ENCODE measurements around the gene SDK2. TPM values are rescaled to one million over a fixed set of nuclear protein-coding genes. Genes with fewer than 3 reads are reported as not detected.

Gene SDK2
- polyA plus RNA-seq, 10 donors = 19.4 to 32.3 (median 25.3) TPM

DNA sequence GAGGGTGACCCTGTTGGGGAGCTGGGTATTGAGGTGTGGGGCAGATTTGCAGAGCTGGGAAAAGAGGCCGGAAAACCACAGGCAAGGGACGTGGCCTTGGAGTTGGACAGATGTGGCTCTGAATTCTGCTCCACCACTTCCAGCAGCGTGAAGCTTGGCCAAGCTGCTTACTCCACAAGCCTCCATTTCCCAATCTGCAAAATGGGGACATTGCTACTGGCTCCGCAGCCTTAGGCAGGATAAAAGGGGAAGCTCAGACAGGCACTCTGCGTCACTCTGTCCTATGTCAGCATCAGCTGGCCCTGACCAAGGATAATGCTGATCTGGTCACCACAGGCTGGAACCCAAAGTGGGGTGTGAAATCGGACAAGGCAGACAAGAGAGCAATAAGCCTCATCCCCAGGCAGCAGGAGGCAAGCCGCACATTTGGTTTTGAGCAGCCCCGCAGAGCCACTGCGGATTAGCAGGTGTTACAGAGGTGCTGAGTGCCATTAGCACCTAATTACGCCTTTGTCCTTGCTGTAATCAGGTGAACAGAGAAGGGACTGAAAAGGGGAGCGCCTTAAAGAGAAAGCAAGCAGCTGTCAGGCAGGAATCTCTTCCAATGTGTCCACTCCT is 54.8 kb downstream of the SDK2 start:
- no peak for DNase-seq

DNA sequence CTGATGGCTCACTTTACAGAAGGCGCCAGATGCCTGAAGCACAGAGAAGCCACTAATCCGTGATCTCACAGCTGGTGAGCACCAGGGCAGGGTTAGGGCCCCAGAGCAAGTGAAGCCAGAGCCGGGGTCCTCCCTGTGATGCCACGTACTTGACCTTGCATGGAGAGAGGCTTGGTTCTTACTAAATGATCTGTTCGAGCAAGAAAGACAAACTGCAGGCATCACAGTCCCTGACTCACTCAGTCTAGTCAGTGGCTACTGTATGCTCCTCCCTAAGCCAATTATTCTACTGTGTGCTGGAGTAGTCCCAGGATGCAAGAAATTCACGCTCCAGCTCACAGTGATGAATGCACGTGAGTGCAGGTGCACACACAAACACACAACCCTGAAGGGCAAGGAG is 55.4 kb downstream of the SDK2 start:
- DNase-seq = no peak

DNA sequence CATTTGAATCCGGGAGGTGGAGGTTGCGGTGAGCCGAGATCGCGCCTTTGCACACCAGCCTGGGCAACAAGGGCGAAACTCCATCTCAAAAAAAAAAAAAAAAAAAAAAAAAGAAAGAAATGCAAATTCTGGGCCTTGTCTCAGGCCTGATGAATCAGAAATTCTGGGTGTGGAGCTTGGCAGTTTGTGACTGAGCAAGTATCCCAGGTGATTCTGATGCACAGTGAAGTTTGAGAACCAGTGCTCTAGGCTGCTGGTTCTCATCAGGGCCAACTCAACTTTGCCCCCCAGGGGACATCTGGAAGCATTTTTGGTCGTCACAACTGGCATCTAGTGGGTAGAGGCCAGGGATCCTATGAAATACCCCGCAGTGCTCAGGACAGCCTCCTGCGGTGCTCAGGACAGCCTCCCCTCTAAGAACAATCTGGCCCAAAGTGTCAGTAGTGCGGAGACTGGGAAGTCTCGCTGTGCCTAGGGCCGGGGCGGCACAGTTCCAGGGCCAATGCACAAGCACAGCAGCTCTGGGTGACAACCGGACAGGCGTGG is 55.9 kb downstream of the SDK2 start:
- no peak for DNase-seq

DNA sequence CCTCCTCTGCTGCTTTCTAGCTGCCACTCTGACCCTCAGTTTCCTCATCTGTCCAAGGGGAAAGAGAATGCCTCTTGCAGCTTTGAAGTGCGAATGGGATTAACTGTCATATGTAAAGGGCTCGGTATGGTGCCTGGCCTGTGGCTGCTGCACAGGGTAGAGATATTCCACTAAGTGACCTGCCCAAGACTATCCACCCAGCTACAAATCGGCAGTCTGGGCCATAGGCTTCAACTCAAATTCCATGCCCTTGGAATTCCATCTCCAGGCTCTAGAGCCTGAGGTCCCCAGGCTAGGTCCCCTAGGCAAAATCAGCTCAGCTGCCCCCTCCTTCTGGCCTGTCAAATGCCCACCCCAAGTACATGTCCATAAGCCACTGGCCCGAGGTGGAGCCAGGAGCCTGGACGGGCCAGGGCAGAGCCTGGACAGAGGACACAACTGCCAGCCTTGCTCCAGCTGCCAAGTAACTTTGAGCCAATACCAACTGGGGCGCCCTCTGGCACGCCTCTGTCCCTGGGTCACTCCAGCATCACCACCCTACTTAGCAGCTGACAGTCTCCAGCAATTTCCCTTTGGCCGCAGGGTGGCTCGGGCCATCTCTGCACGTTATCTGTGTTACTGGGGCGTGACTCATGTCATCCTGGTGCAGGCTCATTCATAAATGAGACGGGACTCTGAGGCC is 57.2 kb downstream of the SDK2 start:
- DNase-seq = peak in 1 of 3 donors; percentile 27

DNA sequence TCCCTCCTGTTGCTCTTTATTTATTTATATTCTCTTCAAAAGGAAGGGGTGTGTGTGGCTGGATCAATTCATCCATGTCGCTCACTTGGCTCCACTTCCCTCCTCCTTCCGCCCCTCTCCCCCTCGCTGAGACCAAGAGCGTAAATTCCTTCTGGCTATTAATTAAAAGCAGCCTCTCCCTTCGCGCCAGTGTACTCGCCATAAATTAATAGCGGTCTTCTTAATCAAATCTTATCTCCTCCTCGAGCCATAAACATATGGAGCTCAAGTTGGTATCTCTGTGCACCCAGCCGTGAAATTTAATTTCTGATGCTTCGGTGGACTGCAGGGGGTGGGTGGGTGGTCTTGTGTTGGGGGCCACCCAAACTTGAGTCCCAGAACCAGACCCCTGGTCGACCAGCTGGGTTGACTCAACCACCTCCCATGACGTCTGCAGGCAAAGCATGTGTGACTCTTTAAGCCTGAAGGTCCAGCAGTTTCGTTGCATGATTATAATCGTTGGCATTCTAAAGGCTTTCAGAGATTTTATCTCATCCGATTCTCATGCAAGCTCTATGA is 57.9 kb downstream of the SDK2 start:
- no peak for DNase-seq

DNA sequence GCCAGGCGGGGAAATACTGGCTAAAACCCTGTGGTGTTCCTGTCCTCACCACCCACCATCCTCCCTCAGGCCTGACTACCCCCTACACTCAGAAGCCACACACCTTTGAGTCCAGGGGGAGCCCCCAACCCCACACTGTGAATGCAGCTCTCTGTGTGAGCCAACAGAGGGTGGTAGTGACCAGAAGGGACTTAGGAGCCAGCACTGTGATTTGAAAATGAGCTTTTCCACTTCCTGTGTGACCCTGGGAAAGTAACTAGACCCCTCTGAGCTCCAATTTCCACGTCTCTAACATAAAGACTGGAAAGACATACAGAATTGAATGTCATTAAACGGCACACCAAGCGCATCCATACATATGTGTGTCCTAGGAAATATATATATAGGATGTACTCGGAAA is 58.7 kb downstream of the SDK2 start:
- no peak for DNase-seq

DNA sequence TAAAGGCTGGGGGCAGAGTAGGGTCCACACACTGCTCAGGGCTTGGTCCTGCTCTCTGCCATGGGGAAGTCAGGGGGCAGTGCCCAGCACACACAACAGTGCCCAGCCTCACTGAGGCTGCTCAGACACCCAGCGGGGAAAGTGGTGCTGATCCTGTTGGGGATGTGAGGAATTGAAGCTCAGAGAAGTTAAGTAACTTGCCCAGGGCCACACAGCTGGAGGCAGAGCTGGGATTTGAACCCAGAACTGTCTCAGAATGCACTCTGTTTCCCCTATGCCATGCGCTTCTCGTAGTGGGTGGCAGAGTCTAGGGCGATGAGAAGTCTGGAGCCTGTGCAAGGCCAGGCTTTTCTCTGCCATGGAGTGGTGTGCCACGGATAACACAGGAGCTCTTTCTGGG is 59.3 kb downstream of the SDK2 start:
- DNase-seq = no peak

DNA sequence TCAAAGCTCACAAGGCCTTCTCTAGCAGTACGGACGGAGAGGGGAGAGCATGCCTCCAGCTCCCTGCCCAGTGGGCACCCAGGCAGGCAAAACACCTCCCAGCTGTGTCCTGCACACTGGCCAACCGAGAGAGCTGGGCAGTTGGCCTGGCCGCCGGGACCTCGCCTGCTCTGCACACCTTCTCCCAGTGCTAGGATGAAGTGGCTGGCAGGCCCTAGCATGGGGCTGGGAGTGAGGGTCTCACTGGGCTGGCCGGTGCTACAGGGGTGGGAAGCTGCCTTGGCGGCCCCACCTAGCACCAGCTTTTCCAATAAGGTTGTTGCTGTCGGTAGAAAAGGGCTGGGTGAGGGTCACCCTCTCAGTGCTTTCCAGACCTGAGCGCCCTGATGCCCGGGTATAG is 60.2 kb downstream of the SDK2 start:
- no peak for DNase-seq

DNA sequence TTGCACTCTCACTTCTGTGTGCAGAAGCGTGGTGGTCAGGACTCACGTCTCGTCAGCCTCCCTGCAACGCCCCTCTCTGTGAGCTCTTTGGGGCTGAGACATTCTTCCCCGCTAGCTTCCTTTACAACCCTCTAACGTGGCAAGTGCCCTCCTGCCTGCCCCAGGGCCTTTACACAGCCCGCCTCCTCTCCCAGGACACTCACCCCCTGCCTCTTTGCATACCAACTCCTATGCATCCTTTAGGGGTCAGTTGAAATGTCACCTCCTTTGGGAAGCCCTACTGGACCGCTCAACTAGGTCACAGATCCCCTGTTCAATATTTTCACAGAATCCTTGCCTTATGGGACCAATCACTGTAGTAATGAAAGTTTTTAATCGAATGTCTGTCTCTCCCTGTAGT is 61.4 kb downstream of the SDK2 start:
- DNase-seq = no peak

DNA sequence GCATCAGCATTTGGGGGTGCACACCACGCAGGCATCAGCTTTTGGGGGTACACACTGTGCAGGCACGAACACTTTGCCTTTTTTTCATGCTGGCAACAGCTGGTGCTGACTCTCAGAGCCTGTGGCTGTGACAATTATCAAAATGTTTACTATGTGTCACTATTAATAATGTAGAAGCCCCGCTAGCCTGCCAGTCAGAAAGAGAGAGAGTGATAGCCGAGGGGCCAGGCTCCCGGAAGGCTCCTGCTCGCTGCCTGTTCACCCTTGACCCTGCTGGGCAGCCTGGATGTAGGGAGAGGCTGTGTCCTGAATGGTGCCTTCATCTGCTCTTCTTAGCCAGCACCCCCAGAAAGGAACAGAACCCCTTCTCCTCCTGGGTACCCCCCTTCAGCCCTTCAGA is 61.9 kb downstream of the SDK2 start:
- DNase-seq = no peak

DNA sequence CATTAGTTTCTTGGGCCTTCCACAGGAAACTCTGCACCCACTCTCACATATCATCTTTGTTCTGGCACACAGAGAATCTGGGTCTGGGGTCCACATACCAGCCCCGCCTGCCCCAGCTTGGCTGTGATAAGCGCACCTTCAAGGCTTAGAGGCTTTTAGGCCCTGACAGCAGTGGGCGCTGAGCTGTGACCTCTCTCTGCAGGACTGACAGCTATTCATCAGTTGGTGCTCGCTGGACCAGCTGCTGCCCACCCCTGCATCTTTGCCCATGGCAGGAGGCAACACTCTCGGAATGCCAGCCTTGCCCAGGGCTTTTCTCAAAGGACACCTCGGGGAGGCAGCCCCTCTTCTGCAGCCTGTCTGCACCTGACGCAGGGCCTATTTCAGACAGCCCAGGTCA is 62.9 kb downstream of the SDK2 start:
- DNase-seq = no peak

DNA sequence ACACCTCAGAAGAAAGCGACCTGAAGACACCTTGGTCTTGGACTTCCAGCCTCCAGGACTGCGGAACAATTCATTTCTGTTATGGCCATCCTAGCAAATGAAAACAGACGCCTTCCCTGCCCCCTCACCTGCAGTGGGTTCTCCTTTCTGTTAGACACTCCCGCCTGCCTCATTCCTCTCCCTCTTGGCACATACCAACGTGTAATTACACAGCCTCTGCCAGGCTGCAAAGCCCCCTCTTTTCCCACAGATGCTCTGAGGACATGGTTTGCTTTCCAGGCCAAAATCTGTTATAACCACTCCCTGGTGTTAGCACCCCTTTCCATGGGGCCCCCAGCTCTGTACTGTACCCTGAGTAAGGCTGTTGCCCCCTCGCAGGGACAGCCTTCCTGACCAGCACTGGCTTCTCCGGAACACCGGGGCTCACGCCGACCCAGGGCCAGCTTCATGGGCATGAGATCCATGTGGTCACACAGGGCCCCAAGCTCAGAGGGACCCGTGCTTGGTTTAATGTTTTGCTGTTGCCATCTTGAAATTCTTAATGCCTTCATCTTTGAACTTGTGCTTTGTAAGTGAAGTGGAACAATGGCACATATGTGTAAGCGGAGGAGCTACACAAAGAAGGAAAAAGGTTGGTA is 64.1 kb downstream of the SDK2 start:
- DNase-seq = no peak

DNA sequence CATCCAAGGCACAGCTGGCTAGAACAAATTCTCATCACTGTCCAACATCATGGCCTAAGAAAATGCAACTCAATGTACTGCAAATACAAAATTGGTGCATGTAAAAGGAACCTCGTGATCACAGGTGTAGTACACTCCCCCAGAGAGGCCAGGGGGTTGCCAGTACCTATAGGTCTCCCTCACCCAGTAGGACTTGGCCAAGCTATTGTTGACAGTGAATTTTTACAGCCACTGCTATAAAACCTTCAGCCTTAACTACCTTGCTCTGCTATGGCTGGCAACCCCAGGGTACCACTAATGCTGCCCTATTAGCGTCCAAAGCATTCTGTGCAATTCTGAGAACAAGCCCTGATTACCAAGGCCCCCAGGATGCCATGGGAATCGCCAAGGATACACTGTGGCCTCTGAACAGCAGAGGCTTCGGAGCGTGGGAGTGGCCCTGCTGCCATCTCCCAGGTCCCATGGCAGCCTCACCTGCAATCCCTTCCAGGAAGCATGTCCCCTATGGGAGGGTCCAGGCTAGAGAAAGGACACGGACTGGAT is 67.6 kb downstream of the SDK2 start:
- DNase-seq = no peak

DNA sequence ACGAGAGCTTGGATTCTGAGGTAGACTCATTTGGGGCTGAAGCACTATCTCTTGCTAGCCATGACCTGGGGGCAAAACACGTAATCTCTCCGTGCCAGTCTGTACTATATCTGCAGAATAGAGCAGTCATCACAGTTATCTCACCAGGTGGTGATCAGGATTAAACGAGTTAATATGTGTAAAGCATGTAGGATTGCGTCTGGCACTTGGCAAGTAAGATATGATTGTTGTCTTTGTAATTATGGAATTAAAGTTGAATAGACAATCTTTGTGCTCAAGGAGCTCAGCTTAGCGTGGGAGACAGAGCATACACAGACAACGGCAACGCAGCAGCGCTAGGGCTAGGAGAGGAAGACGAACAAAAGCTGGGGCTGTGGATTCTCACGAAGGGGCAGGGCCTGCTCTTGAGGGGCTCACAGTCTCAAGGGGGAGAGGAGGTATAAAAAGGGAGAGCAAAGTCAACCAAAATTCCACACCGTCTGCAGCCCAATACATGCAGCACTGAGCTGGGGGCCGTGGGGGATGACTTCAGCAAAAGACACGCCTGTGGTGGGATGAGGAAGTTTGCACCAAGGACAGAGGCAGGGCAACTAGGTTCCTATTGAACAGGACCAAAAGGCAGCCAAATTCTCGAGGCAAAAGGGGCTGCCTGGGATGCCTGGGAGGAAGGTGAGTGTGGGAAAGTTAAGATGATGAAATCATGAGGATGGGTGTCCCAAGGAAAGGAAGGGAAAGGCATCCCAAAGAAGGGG is 68.6 kb downstream of the SDK2 start:
- no peak for DNase-seq

DNA sequence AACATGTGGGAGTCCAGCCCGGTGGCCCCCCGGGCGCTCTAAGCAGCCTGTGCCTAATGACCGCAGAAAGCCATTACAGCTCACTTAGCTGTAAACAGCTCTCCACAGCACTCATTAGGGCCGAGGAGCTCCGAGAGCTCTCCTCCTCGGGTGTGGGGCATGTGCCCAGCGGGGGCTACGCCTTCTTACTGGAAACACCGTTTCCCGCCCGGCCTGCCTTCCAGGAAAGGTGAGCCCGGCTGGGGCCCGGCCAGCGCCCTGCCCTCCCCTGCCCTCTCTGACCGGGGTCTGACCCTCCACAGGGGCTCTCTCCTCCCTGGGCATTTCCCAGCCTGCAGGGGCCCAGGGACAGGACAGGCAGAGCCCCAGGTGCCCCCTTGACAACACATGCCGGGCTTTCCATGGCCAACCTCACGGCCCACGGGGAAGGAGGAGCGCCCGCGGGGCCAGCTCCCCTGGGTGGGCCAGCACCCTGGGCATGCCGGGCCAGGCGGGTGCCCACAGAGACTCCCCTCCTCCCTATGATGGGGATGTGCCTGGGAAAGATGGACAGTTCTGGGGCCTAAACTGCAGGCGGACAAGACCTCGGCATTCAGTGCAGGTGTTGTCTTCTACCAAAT is 72.6 kb downstream of the SDK2 start:
- DNase-seq = no peak

DNA sequence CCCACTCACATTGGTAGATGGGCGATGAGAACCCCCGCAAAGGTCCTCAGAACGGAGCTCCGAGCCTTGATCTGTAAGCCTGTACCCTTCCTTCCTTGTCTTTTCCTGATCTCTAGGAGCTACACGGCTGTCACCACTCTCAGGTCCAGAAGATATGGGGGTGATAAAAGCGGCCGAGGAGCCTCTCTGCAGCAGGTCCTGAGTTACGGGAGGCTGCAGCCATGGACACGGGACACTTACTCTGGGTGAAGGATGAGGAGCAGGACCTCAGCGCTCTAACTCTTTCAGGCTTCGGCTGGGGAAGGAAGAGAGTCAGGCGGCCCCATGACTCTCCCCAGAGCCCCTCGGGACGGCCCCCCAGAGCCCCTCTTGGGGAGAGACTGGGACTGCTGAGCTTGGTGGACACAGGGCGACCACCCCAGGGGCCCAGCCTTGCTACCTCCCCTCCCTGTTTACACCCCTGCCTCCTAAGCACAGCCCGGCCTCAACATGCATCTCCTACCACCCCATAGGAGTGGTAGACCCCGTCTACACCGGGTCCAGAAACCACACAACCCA is 74.4 kb downstream of the SDK2 start:
- no peak for DNase-seq

DNA sequence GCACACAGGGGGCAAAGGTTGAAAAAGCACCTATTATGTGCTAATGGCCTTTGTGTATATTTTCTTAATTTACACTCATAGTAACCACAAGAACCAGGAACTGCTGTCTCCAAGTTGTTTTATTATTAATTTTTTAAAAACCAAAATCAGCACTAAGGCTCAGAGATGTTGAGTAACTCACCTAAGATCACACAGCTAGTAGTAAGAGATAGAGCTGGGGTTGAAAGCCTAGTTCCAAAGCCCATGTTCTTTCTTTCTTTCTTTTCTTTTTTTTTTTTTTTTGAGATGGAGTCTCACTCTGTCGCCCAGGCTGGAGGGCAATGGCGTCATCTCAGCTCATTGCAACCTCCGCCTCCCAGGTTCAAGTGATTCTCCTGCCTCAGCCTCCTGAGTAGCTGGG is 75.3 kb downstream of the SDK2 start:
- no peak for DNase-seq

DNA sequence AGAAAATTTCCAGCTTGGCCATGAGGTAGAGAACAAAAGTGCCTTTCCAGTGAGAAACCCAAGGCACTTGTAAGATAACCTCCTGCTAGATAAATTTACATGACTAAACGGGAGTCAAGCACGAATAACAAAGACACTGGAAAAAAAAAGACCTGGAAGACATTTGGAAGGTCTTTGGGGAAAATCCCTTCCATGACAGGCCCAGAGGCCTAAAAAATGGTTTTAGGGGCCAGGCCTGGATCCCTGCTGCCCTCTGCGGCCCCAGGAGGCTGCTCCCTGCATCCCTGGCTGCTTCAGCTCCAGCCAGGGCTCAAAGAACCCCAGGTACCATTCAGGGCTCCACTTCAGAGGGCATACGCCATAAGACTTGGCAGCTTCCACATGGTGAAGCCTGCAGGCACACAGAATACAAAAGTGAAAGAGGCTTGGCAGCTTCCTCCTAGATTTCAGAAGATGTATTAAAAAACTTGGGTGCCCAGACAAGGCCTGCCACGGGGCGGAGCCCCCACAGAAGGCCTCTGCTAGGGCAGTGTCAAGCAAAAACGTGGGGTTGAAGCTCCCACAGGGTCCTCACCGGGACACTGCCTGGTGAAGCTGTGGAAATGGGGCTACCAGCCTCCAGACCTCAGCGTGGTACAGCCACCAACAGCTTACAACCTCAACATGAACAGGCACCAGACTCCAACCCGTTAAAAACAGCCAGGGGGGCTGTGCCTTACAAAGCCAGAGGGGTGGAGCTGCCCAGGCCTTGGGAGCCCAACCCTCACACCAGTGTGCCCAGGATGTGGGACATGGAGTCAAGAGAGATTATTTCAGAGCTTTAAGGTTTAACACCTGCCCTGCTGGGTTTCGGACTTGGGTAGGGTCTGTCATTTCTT is 77.1 kb downstream of the SDK2 start:
- DNase-seq = no peak

DNA sequence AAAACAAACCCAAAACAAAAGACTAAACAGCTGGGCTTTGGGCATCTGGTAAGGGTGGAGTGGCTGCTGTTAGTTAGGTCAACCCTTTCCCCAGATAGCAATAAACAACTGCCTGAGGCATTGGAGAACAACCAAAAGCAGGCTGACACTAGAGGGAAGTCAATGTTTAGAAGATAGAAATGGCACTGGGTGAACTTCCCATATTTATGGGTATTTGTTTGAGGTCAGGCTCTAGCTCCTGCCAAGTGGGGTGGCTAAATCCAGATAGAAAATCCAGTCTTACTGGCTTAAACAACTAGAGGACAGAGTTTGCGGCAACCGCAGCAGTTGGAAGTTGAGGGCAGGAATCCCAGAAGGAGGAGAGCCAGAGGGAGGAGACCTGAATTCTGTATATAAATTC is 79.4 kb downstream of the SDK2 start:
- peak in 2 of 3 donors; percentile 6 to 23 for DNase-seq

DNA sequence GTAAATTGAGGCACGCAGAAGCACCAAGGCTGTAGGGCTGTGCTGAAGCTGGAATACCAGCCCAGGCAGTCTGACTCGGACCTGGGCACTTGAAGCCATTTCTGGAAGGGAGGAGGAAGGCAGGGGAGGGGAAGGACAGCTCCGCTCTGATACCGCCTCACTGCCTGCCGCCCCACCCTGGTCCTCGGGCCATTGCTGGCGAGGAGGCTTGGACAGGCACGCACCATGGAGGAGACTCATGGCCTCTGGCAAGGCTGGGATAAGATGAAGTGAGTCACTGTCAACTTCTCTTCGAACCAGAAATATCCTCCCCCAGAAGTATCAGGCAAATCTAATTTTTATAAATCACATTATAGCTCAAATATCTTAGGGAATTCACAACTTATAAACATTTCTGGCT is 81.3 kb downstream of the SDK2 start:
- DNase-seq = no peak
